Measurements from ENCODE around the gene ACOT13.
"Not testable (repeated sequence)": the region's sequence is repeated elsewhere in the genome, so short reads cannot be mapped to it uniquely, and the experiment has no call there.

ACOT13 gene

GRCh38 chr6:24692848-24693592 is 26.1 kb downstream of the ACOT13 start:
- Histone ChIP-seq H4K8ac (ENCODE audit: low read depth, low read length) (no peak overlapping the region), H2BK5ac (ENCODE audit: low read length) (no peak overlapping the region), H3K9ac (ENCODE audit: low read depth, low read length, poor library complexity) (no peak overlapping the region), H3K36me3 (replicated peaks in 1 of 2; ENCODE audit: control insufficient read depth in 2 of 2, insufficient read depth in 2 of 2, low read length in 2 of 2) (peaks cover 0 to 2% of the 10 kb centered on the region in 2 donors), H3K23ac (ENCODE audit: low read depth, low read length, poor library complexity) (no peak overlapping the region), H2AK5ac (ENCODE audit: low read depth, low read length) (no peak overlapping the region), H3K4ac (ENCODE audit: low read length) (no peak overlapping the region), H3K27me3 (ENCODE audit: control insufficient read depth in 3 of 3, insufficient read depth in 3 of 3, low read depth in 1 of 3, low read length in 3 of 3) (no peaks in the 10 kb centered on the region), H2BK120ac (ENCODE audit: low read depth, low read length) (no peak overlapping the region), H2AFZ (ENCODE audit: low read length) (no peak overlapping the region), H3K4me3 (ENCODE audit: low read length in 2 of 2) (no peak overlapping the region), H3K4me1 (ENCODE audit: control insufficient read depth in 2 of 2, insufficient read depth in 1 of 2, low read depth in 1 of 2, low read length in 2 of 2) (no peaks in the 10 kb centered on the region), H3K79me1 (ENCODE audit: low read depth, low read length) (no peaks in the 10 kb centered on the region), H3K9me3 (replicated peaks in 1 of 2; ENCODE audit: control insufficient read depth in 2 of 2, insufficient read depth in 1 of 2, low read depth in 1 of 2, low read length in 2 of 2) (no peaks in the 10 kb centered on the region), H4K91ac (ENCODE audit: low read depth, low read length, poor library complexity) (no peak overlapping the region), H3K27ac (replicated peaks; ENCODE audit: low read length) (no peak overlapping the region), H2BK15ac (ENCODE audit: low read length) (no peak overlapping the region), H3K18ac (ENCODE audit: low read length) (no peak overlapping the region), H3K14ac (ENCODE audit: low read length) (no peak overlapping the region), H3K4me2 (ENCODE audit: insufficient read depth, low read length, poor library complexity, severe bottlenecking) (no peak overlapping the region), H2BK12ac (ENCODE audit: low read length) (no peak overlapping the region)
- WGBS, 2 donors (ENCODE audit: extremely low coverage in 2 of 2, insufficient read length in 2 of 2, insufficient replicate concordance in 1 of 2), result no CpG with 5 or more reads among the region's 2 CpGs
- no peak for DNase-seq (ENCODE audit: low spot score)

- no CpG with 5 or more reads among the region's 1 CpG for WGBS, 2 donors (ENCODE audit: extremely low coverage in 2 of 2, insufficient read length in 2 of 2, insufficient replicate concordance in 1 of 2)
- Histone ChIP-seq H3K79me1 (ENCODE audit: low read depth, low read length) (no peaks in the 10 kb centered on the region), H3K9me3 (replicated peaks in 1 of 2; ENCODE audit: control insufficient read depth in 2 of 2, insufficient read depth in 1 of 2, low read depth in 1 of 2, low read length in 2 of 2) (no peaks in the 10 kb centered on the region), H3K4me2 (ENCODE audit: insufficient read depth, low read length, poor library complexity, severe bottlenecking) (no peak overlapping the region), H3K4ac (ENCODE audit: low read length) (no peak overlapping the region), H3K4me3 (ENCODE audit: low read length in 2 of 2) (no peak overlapping the region), H3K18ac (ENCODE audit: low read length) (no peak overlapping the region), H3K23ac (ENCODE audit: low read depth, low read length, poor library complexity) (no peak overlapping the region), H3K4me1 (ENCODE audit: control insufficient read depth in 2 of 2, insufficient read depth in 1 of 2, low read depth in 1 of 2, low read length in 2 of 2) (no peaks in the 10 kb centered on the region), H3K27me3 (ENCODE audit: control insufficient read depth in 3 of 3, insufficient read depth in 3 of 3, low read depth in 1 of 3, low read length in 3 of 3) (no peaks in the 10 kb centered on the region), H2BK12ac (ENCODE audit: low read length) (no peak overlapping the region), H2BK15ac (ENCODE audit: low read length) (no peak overlapping the region), H2AK5ac (ENCODE audit: low read depth, low read length) (no peak overlapping the region), H2BK5ac (ENCODE audit: low read length) (no peak overlapping the region), H3K14ac (ENCODE audit: low read length) (no peak overlapping the region), H2BK120ac (ENCODE audit: low read depth, low read length) (no peak overlapping the region), H4K91ac (ENCODE audit: low read depth, low read length, poor library complexity) (no peak overlapping the region), H3K9ac (ENCODE audit: low read depth, low read length, poor library complexity) (no peak overlapping the region), H3K36me3 (replicated peaks in 1 of 2; ENCODE audit: control insufficient read depth in 2 of 2, insufficient read depth in 2 of 2, low read length in 2 of 2) (peaks cover 0 to 11% of the 10 kb centered on the region in 2 donors), H3K27ac (replicated peaks; ENCODE audit: low read length) (no peak overlapping the region), H4K8ac (ENCODE audit: low read depth, low read length) (no peak overlapping the region), H2AFZ (ENCODE audit: low read length) (no peak overlapping the region)
- no peak for DNase-seq (ENCODE audit: low spot score)
Observed at GRCh38 chr6:24694198-24694597, 27.3 kb downstream of the ACOT13 start.

GRCh38 chr6:24695635-24696034 is 28.8 kb downstream of the ACOT13 start:
- H2BK12ac ChIP-seq (ENCODE audit: low read length); H3K27ac ChIP-seq (replicated peaks; ENCODE audit: low read length); H3K4ac ChIP-seq (ENCODE audit: low read length); H3K4me2 ChIP-seq (ENCODE audit: insufficient read depth, low read length, poor library complexity, severe bottlenecking); H3K4me1 ChIP-seq (ENCODE audit: control insufficient read depth in 2 of 2, insufficient read depth in 1 of 2, low read depth in 1 of 2, low read length in 2 of 2); H3K27me3 ChIP-seq (ENCODE audit: control insufficient read depth in 3 of 3, insufficient read depth in 3 of 3, low read depth in 1 of 3, low read length in 3 of 3); H2BK15ac ChIP-seq (ENCODE audit: low read length); H4K8ac ChIP-seq (ENCODE audit: low read depth, low read length); H3K14ac ChIP-seq (ENCODE audit: low read length); H2AFZ ChIP-seq (ENCODE audit: low read length); H3K23ac ChIP-seq (ENCODE audit: low read depth, low read length, poor library complexity); H3K79me1 ChIP-seq (ENCODE audit: low read depth, low read length); H2BK120ac ChIP-seq (ENCODE audit: low read depth, low read length); H3K9me3 ChIP-seq (replicated peaks in 1 of 2; ENCODE audit: control insufficient read depth in 2 of 2, insufficient read depth in 1 of 2, low read depth in 1 of 2, low read length in 2 of 2); H3K18ac ChIP-seq (ENCODE audit: low read length); H2BK5ac ChIP-seq (ENCODE audit: low read length); H4K91ac ChIP-seq (ENCODE audit: low read depth, low read length, poor library complexity); H2AK5ac ChIP-seq (ENCODE audit: low read depth, low read length); H3K9ac ChIP-seq (ENCODE audit: low read depth, low read length, poor library complexity); H3K4me3 ChIP-seq (ENCODE audit: low read length in 2 of 2): not testable (repeated sequence)
- WGBS, 2 donors (ENCODE audit: extremely low coverage in 2 of 2, insufficient read length in 2 of 2, insufficient replicate concordance in 1 of 2), result no CpG with 5 or more reads among the region's 8 CpGs
- DNase-seq (ENCODE audit: low spot score), result peak; percentile 8
- H3K36me3 ChIP-seq (replicated peaks in 1 of 2; ENCODE audit: control insufficient read depth in 2 of 2, insufficient read depth in 2 of 2, low read length in 2 of 2), result peaks cover 0 to 22% of the 10 kb centered on the region in 2 donors

- no peak for DNase-seq (ENCODE audit: low spot score)
- no peak overlapping the region for H4K8ac ChIP-seq (ENCODE audit: low read depth, low read length)
- H3K9me3 ChIP-seq (replicated peaks in 1 of 2; ENCODE audit: control insufficient read depth in 2 of 2, insufficient read depth in 1 of 2, low read depth in 1 of 2, low read length in 2 of 2), result no peaks in the 10 kb centered on the region
- no CpG with 5 or more reads among the region's 2 CpGs for WGBS, 2 donors (ENCODE audit: extremely low coverage in 2 of 2, insufficient read length in 2 of 2, insufficient replicate concordance in 1 of 2)
- no peak overlapping the region for H3K4ac ChIP-seq (ENCODE audit: low read length)
- no peak overlapping the region for H3K9ac ChIP-seq (ENCODE audit: low read depth, low read length, poor library complexity)
- H3K27ac ChIP-seq (replicated peaks; ENCODE audit: low read length), result no peak overlapping the region
- no peak overlapping the region for H2BK120ac ChIP-seq (ENCODE audit: low read depth, low read length)
- H3K14ac ChIP-seq (ENCODE audit: low read length), result no peak overlapping the region
- no peak overlapping the region for H2BK15ac ChIP-seq (ENCODE audit: low read length)
- H3K4me2 ChIP-seq (ENCODE audit: insufficient read depth, low read length, poor library complexity, severe bottlenecking), result no peak overlapping the region
- no peak overlapping the region for H2AFZ ChIP-seq (ENCODE audit: low read length)
- no peak overlapping the region for H2AK5ac ChIP-seq (ENCODE audit: low read depth, low read length)
- no peak overlapping the region for H3K18ac ChIP-seq (ENCODE audit: low read length)
- H3K4me1 ChIP-seq (ENCODE audit: control insufficient read depth in 2 of 2, insufficient read depth in 1 of 2, low read depth in 1 of 2, low read length in 2 of 2), result no peaks in the 10 kb centered on the region
- no peaks in the 10 kb centered on the region for H3K27me3 ChIP-seq (ENCODE audit: control insufficient read depth in 3 of 3, insufficient read depth in 3 of 3, low read depth in 1 of 3, low read length in 3 of 3)
- H3K23ac ChIP-seq (ENCODE audit: low read depth, low read length, poor library complexity), result no peak overlapping the region
- peaks cover 0 to 27% of the 10 kb centered on the region in 2 donors for H3K36me3 ChIP-seq (replicated peaks in 1 of 2; ENCODE audit: control insufficient read depth in 2 of 2, insufficient read depth in 2 of 2, low read length in 2 of 2)
- no peak overlapping the region for H4K91ac ChIP-seq (ENCODE audit: low read depth, low read length, poor library complexity)
- no peak overlapping the region for H2BK5ac ChIP-seq (ENCODE audit: low read length)
- H3K4me3 ChIP-seq (ENCODE audit: low read length in 2 of 2), result no peak overlapping the region
- no peak overlapping the region for H2BK12ac ChIP-seq (ENCODE audit: low read length)
- no peaks in the 10 kb centered on the region for H3K79me1 ChIP-seq (ENCODE audit: low read depth, low read length)
Observed at GRCh38 chr6:24696097-24696496, 29.2 kb downstream of the ACOT13 start.

Data from neuronal stem cell (in vitro differentiated cells).